ENCODE data around the gene ROBO2. TPM values are rescaled to one million over a fixed set of nuclear protein-coding genes. Genes with fewer than 3 reads are reported as not detected.

ROBO2 gene
- polyA plus RNA-seq, 1 donor from 2014 or later = 55.5 TPM

DNA sequence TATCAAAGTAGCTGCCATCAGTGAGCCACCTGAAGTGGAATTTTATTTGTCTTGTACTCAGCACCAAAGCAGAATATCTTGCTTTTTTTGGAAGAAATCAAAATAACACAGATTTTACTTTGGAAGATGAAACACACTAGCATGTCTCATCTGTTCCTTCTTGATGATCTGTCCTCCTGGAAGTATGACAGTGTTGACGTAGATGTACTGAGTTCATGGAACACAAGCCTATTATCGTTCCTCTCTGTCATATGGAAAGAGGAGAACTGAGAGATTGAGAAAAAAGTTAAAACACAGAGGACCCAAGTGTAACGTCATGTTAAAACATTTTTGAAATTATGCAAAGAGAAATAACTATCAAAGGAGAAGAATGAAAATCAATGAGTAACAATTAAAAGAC lies 340.2 kb downstream of the ROBO2 start:
- Histone ChIP-seq H2AFZ (ENCODE audit: low read depth, low read length) (no peak overlapping the region), H3K9ac (ENCODE audit: low read length) (no peak overlapping the region), H3K27ac (ENCODE audit: low read length) (no peak overlapping the region), H3K9me2 (ENCODE audit: insufficient read depth, low read length) (no peaks in the 10 kb centered on the region), H4K20me1 (ENCODE audit: insufficient read depth) (no peaks in the 10 kb centered on the region), H3K9me3 (ENCODE audit: low read length) (no peaks in the 10 kb centered on the region), H3F3A (ENCODE audit: insufficient read depth, low read length, poor library complexity, severe bottlenecking) (no peaks in the 10 kb centered on the region), H3K79me2 (replicated peaks; ENCODE audit: insufficient read depth, low read length) (no peaks in the 10 kb centered on the region), H3K36me3 (ENCODE audit: insufficient read depth, low read length) (no peaks in the 10 kb centered on the region), H3K27me3 (ENCODE audit: insufficient read depth, low read depth, low read length) (no peaks in the 10 kb centered on the region), H3K4me3 (ENCODE audit: low read length) (no peak overlapping the region), H3K4me2 (ENCODE audit: low read length) (no peak overlapping the region)
- TF ChIP-seq MXI1 (conservative IDR thresholded peaks at IDR 0.05; ENCODE audit: poor library complexity, severe bottlenecking) = no peak
- no peak for TF ChIP-seq SMC3 (conservative IDR thresholded peaks at IDR 0.05; ENCODE audit: poor library complexity)
- TF ChIP-seq, protein P1, sequence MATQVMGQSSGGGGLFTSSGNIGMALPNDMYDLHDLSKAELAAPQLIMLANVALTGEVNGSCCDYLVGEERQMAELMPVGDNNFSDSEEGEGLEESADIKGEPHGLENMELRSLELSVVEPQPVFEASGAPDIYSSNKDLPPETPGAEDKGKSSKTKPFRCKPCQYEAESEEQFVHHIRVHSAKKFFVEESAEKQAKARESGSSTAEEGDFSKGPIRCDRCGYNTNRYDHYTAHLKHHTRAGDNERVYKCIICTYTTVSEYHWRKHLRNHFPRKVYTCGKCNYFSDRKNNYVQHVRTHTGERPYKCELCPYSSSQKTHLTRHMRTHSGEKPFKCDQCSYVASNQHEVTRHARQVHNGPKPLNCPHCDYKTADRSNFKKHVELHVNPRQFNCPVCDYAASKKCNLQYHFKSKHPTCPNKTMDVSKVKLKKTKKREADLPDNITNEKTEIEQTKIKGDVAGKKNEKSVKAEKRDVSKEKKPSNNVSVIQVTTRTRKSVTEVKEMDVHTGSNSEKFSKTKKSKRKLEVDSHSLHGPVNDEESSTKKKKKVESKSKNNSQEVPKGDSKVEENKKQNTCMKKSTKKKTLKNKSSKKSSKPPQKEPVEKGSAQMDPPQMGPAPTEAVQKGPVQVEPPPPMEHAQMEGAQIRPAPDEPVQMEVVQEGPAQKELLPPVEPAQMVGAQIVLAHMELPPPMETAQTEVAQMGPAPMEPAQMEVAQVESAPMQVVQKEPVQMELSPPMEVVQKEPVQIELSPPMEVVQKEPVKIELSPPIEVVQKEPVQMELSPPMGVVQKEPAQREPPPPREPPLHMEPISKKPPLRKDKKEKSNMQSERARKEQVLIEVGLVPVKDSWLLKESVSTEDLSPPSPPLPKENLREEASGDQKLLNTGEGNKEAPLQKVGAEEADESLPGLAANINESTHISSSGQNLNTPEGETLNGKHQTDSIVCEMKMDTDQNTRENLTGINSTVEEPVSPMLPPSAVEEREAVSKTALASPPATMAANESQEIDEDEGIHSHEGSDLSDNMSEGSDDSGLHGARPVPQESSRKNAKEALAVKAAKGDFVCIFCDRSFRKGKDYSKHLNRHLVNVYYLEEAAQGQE (IDR thresholded peaks at IDR 0.05; ENCODE audit: borderline replicate concordance) = no peak
- no peak for TF ChIP-seq EP300 (conservative IDR thresholded peaks at IDR 0.05; ENCODE audit: poor library complexity, severe bottlenecking)
- no peak for TF ChIP-seq POLR2AphosphoS5 (IDR thresholded peaks at IDR 0.05)
- no peak for TF ChIP-seq RAD21 (conservative IDR thresholded peaks at IDR 0.05)
- TF ChIP-seq, protein P2, sequence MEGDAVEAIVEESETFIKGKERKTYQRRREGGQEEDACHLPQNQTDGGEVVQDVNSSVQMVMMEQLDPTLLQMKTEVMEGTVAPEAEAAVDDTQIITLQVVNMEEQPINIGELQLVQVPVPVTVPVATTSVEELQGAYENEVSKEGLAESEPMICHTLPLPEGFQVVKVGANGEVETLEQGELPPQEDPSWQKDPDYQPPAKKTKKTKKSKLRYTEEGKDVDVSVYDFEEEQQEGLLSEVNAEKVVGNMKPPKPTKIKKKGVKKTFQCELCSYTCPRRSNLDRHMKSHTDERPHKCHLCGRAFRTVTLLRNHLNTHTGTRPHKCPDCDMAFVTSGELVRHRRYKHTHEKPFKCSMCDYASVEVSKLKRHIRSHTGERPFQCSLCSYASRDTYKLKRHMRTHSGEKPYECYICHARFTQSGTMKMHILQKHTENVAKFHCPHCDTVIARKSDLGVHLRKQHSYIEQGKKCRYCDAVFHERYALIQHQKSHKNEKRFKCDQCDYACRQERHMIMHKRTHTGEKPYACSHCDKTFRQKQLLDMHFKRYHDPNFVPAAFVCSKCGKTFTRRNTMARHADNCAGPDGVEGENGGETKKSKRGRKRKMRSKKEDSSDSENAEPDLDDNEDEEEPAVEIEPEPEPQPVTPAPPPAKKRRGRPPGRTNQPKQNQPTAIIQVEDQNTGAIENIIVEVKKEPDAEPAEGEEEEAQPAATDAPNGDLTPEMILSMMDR (IDR thresholded peaks at IDR 0.05; ENCODE audit: poor library complexity, severe bottlenecking) = no peak
- no peak for TF ChIP-seq TAF1 (IDR thresholded peaks at IDR 0.05; ENCODE audit: low read depth)
- no peak for TF ChIP-seq EZH2 (IDR thresholded peaks at IDR 0.05; ENCODE audit: borderline replicate concordance, insufficient read depth, low read length, poor library complexity, severe bottlenecking)

DNA sequence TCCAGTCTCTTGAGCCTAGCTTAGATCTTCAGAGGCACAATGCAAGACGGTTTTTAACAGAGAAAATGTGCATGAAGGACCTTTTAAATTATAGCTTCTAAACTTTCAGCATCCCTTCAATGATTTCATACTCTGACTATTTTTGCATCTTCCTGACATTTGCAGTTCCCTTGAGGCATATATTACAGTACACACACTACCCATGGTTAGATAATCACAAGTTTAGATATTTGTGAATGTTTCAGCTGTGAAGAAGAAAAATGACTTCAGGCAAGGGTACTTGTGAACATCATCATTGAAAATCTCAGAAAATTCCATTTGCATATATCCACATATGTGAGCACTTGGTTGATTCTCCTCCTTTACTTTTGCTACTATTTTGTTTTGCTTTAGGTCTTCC lies 341.5 kb downstream of the ROBO2 start:
- Histone ChIP-seq H4K20me1 (ENCODE audit: insufficient read depth) (no peaks in the 10 kb centered on the region), H3K9me3 (ENCODE audit: low read length) (no peaks in the 10 kb centered on the region), H3K79me2 (replicated peaks; ENCODE audit: insufficient read depth, low read length) (no peaks in the 10 kb centered on the region), H2AFZ (ENCODE audit: low read depth, low read length) (no peak overlapping the region), H3K9ac (ENCODE audit: low read length) (no peak overlapping the region), H3F3A (ENCODE audit: insufficient read depth, low read length, poor library complexity, severe bottlenecking) (no peaks in the 10 kb centered on the region), H3K9me2 (ENCODE audit: insufficient read depth, low read length) (no peaks in the 10 kb centered on the region), H3K4me3 (ENCODE audit: low read length) (no peak overlapping the region), H3K4me2 (ENCODE audit: low read length) (peak overlapping the region; percentile 37), H3K36me3 (ENCODE audit: insufficient read depth, low read length) (no peaks in the 10 kb centered on the region), H3K27me3 (ENCODE audit: insufficient read depth, low read depth, low read length) (no peaks in the 10 kb centered on the region), H3K27ac (ENCODE audit: low read length) (no peak overlapping the region)
- TF ChIP-seq SMC3 (conservative IDR thresholded peaks at IDR 0.05; ENCODE audit: poor library complexity) (no peak), MXI1 (conservative IDR thresholded peaks at IDR 0.05; ENCODE audit: poor library complexity, severe bottlenecking) (no peak), TAF1 (IDR thresholded peaks at IDR 0.05; ENCODE audit: low read depth) (no peak), POLR2AphosphoS5 (IDR thresholded peaks at IDR 0.05) (no peak), RAD21 (conservative IDR thresholded peaks at IDR 0.05) (no peak), EP300 (conservative IDR thresholded peaks at IDR 0.05; ENCODE audit: poor library complexity, severe bottlenecking) (no peak), EZH2 (IDR thresholded peaks at IDR 0.05; ENCODE audit: borderline replicate concordance, insufficient read depth, low read length, poor library complexity, severe bottlenecking) (no peak)
- TF ChIP-seq, protein P2 (IDR thresholded peaks at IDR 0.05; ENCODE audit: poor library complexity, severe bottlenecking) = no peak
- TF ChIP-seq, protein P1 (IDR thresholded peaks at IDR 0.05; ENCODE audit: borderline replicate concordance) = no peak
